Fibroblast of lung (primary cell): ENCODE results near the gene MICU1.

Experiments
- CTCF ChIP-seq, 2 donors: IDR thresholded peaks in 1 of 2; conservative IDR thresholded peaks in 1 of 2; 1 replicate in 1 of 2; 2 replicates in 1 of 2; pipeline ENCODE4 v1.5.1; 2011 to 2012; ENCODE audit warnings: low read length in 2 of 2, control low read depth in 1 of 2, inconsistent platforms in 1 of 2, low read depth in 1 of 2, mild to moderate bottlenecking in 1 of 2
- EZH2 ChIP-seq: IDR thresholded peaks from 2 replicates; pipeline ENCODE4 v1.5.1; 2012; ENCODE audit warnings: low read length, control low read depth, mild to moderate bottlenecking; ENCODE audit errors: missing control alignments

- TF ChIP-seq CTCF (conservative IDR thresholded peaks at IDR 0.05 in 1 of 2, IDR thresholded peaks at IDR 0.05 in 1 of 2; ENCODE audit: low read depth in 1 of 2, low read length in 2 of 2) (no peak), EZH2 (no peak)
Measured at GRCh38 chr10:72460284-72460876, 165.5 kb downstream of the MICU1 start.
